Activated T-cell treated with anti-CD3 and anti-CD28 coated beads for 48 hours (primary cell): ENCODE data around the gene CDCA8.
"Not testable (repeated sequence)": the region's sequence is repeated elsewhere in the genome, so short reads cannot be mapped to it uniquely, and the experiment has no call there.

Experiments used
- DNase-seq: peaks from one replicate; pipeline ENCODE4 v3.0.0-alpha.2; 2020; ENCODE audit warnings: low read depth

CDCA8 gene

GRCh38 chr1:37738619-37739018, 46.3 kb downstream of the CDCA8 start:
- not testable (repeated sequence) for DNase-seq

DNA sequence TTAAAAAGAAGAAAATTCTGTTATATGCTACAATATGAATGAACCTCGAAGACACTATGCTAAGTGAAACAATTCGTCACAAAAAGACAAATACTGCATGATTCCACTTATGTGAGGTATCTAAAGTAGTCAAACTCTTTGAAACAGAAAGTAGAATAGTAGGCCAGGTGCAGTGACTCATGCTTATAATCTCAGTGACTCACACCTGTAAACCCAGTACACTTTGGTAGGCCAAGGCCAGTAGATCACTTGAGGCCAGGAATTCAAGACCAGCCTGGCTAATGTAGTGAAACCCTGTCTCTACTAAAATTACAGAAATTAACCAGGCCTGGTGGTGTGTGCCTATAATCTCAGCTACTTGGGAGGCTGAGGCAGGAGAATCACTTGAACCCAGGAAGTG, 46.9 kb downstream of the CDCA8 start:
- no peak for DNase-seq

GRCh38 chr1:37741130-37741529, 48.8 kb downstream of the CDCA8 start:
- DNase-seq: no peak

DNA sequence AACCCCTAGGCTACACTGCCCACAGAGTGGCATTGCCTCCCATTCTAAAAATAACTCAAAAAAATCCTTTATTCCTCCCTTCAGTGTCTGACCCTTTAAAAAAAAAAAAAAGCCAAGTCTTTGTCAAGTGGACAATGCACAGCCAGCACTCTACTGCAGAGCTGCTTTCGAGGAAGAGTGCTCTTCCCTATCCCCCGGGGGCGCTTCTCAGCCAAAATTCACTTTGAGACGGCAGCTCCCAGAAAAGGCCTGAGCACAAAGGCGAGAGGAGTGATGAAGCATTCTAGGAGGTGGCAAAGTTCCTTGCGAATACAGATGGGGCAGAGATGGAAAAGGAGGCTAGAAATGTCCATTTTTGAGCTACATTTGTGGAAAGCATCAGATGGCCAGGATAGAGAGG, 49.3 kb downstream of the CDCA8 start:
- no peak for DNase-seq

GRCh38 chr1:37746806-37747205, 54.5 kb downstream of the CDCA8 start:
- DNase-seq: no peak

DNA sequence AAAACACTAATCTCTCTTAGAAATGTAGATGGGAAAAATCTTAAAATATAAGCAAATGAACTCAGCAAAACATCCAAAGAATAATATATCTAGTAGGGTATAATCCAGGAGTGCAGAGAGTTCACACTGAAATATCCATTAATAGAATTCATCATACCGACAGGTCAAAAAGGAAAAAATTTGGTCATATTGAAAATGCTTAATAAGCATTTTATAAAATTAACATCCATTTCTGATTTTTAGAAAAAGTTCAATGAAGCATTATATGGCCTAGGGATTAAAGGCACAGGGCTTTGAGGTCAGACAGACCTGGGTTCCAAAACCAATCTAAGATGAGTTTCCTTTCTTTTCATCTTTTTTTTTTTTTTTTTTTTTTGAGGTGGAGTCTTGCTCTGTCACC, 56.2 kb downstream of the CDCA8 start:
- no peak for DNase-seq

GRCh38 chr1:37752213-37752582, 59.9 kb downstream of the CDCA8 start:
- DNase-seq: no peak

GRCh38 chr1:37752583-37753471, 60.5 kb downstream of the CDCA8 start:
- DNase-seq: peak; percentile 49

- no peak for DNase-seq
Observed at GRCh38 chr1:37753473-37754321, 61.4 kb downstream of the CDCA8 start.

DNA sequence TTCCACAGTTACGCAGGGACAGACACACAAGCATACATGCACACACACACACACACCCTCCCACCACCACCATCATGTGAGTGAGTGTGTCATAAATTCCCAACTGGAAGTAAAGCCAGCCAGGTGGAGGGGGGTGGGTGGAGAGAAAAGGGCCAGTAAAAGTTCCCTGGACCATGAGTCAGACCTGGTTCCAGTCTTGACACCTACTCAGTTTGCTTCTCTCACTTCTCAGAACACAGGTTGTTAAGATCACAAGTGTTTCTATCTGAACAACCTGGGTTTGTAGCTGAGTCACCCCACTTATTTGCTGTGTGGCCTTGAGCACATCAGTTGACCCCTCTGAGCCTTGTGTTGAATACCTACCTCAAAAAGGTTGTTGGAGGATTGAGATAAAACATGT, 63.0 kb downstream of the CDCA8 start:
- DNase-seq: peak; percentile 47

DNA sequence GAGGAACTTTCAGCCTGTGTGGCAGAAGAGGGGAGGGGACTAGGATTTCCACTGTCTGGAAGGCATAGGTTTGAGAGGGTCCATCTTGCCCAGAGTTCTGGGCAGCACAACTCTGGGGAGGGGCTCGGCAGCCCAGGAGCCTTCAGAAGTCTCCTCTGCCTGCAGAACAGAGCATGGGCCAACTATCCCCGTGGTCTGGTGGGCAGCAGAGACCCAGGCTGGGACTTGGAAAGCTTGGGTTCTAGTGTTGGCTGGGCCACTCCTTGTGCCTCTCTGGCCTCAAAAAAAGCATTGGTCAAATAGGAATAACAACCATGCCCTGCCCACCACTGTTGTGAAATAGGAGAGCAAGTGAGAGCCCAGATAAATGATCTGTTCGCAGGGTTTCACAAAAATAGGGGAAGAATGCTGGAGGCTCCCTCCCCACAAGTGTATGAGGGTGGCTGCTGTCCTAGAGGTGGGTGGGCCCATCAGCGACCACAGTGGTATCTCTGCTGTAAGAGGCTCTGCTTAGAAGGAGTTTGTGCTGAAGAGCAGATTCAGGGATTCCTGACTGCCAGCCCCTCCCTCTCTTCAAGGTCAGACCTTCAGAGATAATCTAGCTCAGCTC, 63.7 kb downstream of the CDCA8 start:
- no peak for DNase-seq
